Measurements from ENCODE around the gene CHRNB1. TPM values are rescaled to one million over a fixed set of nuclear protein-coding genes. Genes with fewer than 3 reads are reported as not detected.

The CHRNB1 gene
- polyA plus RNA-seq, 6 donors from 2014 or later = 12.6 to 21.6 (median 15.6) TPM

GRCh38 chr17:7423679-7424078 lies 21.2 kb upstream of the CHRNB1 start:
- H3K27ac Mint-ChIP-seq = no peak overlapping the region
- H3K27me3 Mint-ChIP-seq = peaks cover 0 to 22% (median 16%) of the 10 kb centered on the region in 3 donors
- H3K36me3 Mint-ChIP-seq = no peaks in the 10 kb centered on the region
- no peak for DNase-seq
- H3K4me1 Mint-ChIP-seq = no peaks in the 10 kb centered on the region
- H3K9me3 Mint-ChIP-seq = no peaks in the 10 kb centered on the region
- H3K4me3 Mint-ChIP-seq = no peak overlapping the region
- ATAC-seq (ENCODE audit: low read depth in 2 of 2) = no peak

DNA sequence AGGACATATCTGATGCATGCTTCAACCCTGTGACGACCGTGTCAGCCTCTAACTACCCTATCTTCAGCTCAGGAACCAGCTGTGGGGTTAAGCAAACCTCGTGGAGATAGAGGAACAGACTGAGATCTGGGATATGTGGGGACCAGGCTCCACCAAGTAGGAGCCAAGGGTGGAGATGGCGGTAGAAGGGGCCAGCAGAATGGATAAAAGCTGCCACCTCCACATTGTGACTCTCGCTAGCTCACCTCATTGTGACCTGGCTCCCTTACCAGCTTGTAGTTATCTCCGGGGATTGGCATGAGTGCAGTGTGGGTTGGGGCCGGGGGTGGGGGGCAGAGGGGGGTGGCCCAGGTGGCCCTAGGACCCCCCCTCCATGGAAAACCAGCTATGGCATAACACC lies 19.5 kb upstream of the CHRNB1 start, which contains the start of gene SPEM2:
Gene SPEM2 (plus strand): TSS at position 301 of the 400 bp plus-strand sequence. CDS start 73 bp downstream, at position 374.
- no peaks in the 10 kb centered on the region for H3K4me1 Mint-ChIP-seq
- no peaks in the 10 kb centered on the region for H3K9me3 Mint-ChIP-seq
- peak within 1 kb of the TSS in 1 of 8 donors; percentile 25 for H3K4me3 Mint-ChIP-seq
- no peaks in the 10 kb centered on the region for H3K36me3 Mint-ChIP-seq
- no peak for ATAC-seq (ENCODE audit: low read depth in 2 of 2)
- peaks cover 0 to 13% (median 8%) of the 10 kb centered on the region in 3 donors for H3K27me3 Mint-ChIP-seq
- H3K27ac Mint-ChIP-seq = no peak within 1 kb of the TSS
- DNase-seq = no peak

GRCh38 chr17:7425756-7426155 lies 19.1 kb upstream of the CHRNB1 start:
- Mint-ChIP-seq H3K9me3 (no peaks in the 10 kb centered on the region), H3K4me3 (no peak overlapping the region), H3K36me3 (no peaks in the 10 kb centered on the region), H3K4me1 (no peaks in the 10 kb centered on the region), H3K27me3 (peaks cover 0 to 13% (median 8%) of the 10 kb centered on the region in 3 donors), H3K27ac (no peak overlapping the region)
- ATAC-seq (ENCODE audit: low read depth in 2 of 2) (no peak), DNase-seq (no peak)

DNA sequence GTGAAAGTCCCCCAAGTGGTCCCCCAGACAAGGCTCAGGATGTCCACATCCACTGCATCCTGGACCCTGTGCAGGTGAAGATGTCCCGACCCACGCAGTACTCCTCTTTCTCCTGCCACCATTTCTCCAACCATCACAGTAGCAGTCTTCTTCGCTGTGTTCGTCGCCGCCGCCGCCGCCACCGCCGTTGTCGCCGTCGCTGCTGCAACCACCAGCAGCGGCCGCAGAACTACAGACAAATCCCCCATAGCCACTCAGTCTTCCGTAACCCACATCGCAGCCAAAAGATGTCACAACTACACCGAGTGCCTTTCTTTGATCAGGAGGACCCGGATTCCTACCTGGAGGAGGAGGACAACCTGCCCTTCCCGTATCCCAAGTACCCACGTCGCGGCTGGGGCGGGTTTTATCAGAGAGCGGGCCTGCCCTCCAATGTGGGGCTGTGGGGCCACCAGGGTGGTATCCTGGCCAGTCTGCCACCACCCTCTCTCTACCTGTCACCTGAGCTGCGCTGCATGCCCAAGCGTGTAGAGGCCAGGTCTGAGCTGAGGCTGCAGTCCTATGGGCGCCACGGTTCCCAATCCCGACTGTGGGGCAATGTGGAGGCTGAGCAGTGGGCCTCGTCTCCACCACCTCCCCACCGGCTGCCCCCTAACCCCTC lies 18.5 kb upstream of the CHRNB1 start:
- H3K9me3 Mint-ChIP-seq = no peaks in the 10 kb centered on the region
- no peak overlapping the region for H3K27ac Mint-ChIP-seq
- DNase-seq (no peak), ATAC-seq (ENCODE audit: low read depth in 2 of 2) (no peak)
- peaks cover 0 to 13% (median 8%) of the 10 kb centered on the region in 3 donors for H3K27me3 Mint-ChIP-seq
- H3K4me1 Mint-ChIP-seq = no peaks in the 10 kb centered on the region
- H3K4me3 Mint-ChIP-seq = no peak overlapping the region
- no peaks in the 10 kb centered on the region for H3K36me3 Mint-ChIP-seq

DNA sequence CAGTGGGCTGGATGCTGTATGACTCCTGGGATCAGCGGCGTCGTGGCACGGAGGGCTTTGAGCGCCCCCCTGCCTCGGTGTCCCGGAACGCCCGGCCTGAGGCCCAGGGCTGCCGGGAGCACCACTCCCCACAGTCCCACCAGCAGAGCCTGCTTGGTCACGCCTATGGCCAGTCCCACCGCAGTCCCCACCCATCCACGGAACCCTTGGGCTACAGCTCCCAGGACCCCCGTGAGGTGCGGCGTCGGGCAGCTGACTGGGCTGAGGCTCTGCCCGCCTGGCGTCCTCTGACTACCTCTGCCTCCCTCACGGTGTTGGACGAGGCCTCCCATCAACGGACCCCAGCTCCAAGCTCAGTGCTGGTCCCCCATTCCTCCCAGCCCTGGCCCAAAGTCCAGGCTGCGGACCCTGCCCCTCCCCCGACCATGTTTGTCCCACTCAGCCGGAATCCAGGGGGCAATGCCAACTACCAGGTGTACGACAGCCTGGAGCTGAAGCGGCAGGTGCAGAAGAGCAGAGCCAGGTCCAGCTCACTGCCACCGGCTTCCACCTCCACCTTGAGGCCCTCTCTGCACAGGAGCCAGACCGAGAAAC lies 17.9 kb upstream of the CHRNB1 start:
- no peaks in the 10 kb centered on the region for H3K4me1 Mint-ChIP-seq
- no peak overlapping the region for H3K4me3 Mint-ChIP-seq
- no peak overlapping the region for H3K27ac Mint-ChIP-seq
- H3K36me3 Mint-ChIP-seq = no peaks in the 10 kb centered on the region
- H3K9me3 Mint-ChIP-seq = no peaks in the 10 kb centered on the region
- H3K27me3 Mint-ChIP-seq = peaks cover 0 to 13% (median 8%) of the 10 kb centered on the region in 3 donors
- ATAC-seq (ENCODE audit: low read depth in 2 of 2) (no peak), DNase-seq (no peak)

DNA sequence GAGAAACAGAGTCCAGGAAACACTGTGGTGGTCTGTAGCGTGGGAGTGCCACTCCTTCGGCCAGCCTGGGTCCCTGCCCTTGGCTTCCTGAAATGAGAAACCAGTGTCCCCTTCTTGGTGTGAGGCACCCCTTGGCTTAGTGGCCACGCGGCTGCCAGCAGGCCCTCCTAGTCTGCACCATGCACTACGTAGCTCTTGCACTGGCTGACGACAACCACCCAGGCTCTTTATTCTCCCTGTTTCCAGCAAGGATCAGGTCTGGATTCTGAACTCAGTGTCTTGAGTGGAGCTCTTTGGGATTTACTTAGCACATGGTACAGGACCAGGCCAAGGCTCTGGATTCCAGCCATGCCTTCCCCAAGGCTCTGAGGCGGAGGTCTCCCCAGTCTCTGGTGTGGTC lies 17.3 kb upstream of the CHRNB1 start:
- DNase-seq (no peak), ATAC-seq (ENCODE audit: low read depth in 2 of 2) (no peak)
- Mint-ChIP-seq H3K4me1 (no peaks in the 10 kb centered on the region), H3K27ac (no peak overlapping the region), H3K27me3 (peaks cover 0 to 13% (median 8%) of the 10 kb centered on the region in 3 donors), H3K4me3 (no peak overlapping the region), H3K36me3 (no peaks in the 10 kb centered on the region), H3K9me3 (no peaks in the 10 kb centered on the region)

DNA sequence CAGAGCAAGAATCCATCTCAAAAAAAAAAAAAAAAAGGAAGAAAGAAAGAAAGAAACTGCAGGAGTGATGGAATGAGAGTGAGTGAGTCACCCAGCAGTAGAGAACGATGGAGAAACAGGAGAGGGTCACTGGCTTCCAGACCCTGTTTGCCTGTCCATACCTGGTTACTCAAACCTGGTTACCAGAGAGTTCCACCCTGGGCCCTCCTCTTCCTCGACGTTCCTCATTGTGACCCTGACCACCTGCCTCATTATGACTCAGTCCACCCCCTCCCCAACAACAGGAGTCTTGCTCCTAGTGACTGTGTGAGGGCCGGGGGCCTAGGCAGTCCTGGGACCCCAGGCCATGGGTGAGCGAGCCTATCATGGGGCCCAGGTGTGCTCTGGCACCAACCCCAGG lies 16.3 kb upstream of the CHRNB1 start, which contains the start of gene SPEM3:
Gene SPEM3 (plus strand): TSS at position 301 of the 400 bp plus-strand sequence. CDS start 46 bp downstream, at position 347.
- H3K9me3 Mint-ChIP-seq = no peaks in the 10 kb centered on the region

GRCh38 chr17:7429722-7430121 lies 15.1 kb upstream of the CHRNB1 start:
- DNase-seq = no peak
- H3K27ac Mint-ChIP-seq = peak overlapping the region in 1 of 6 donors; percentile 22
- peaks cover 0 to 10% (median 6%) of the 10 kb centered on the region in 3 donors for H3K27me3 Mint-ChIP-seq
- no peaks in the 10 kb centered on the region for H3K4me1 Mint-ChIP-seq
- ATAC-seq (ENCODE audit: low read depth in 2 of 2) = no peak
- no peaks in the 10 kb centered on the region for H3K9me3 Mint-ChIP-seq
- no peaks in the 10 kb centered on the region for H3K36me3 Mint-ChIP-seq
- H3K4me3 Mint-ChIP-seq = no peak overlapping the region

More for the DNA sequence above, 16.3 kb upstream of the CHRNB1 start, which contains the start of gene SPEM3:
- Mint-ChIP-seq H3K27ac (no peak within 1 kb of the TSS), H3K27me3 (peaks cover 0 to 13% (median 8%) of the 10 kb centered on the region in 3 donors), H3K36me3 (no peaks in the 10 kb centered on the region), H3K4me3 (no peak within 1 kb of the TSS), H3K4me1 (no peaks in the 10 kb centered on the region)
- ATAC-seq (ENCODE audit: low read depth in 2 of 2) (no peak), DNase-seq (no peak)

DNA sequence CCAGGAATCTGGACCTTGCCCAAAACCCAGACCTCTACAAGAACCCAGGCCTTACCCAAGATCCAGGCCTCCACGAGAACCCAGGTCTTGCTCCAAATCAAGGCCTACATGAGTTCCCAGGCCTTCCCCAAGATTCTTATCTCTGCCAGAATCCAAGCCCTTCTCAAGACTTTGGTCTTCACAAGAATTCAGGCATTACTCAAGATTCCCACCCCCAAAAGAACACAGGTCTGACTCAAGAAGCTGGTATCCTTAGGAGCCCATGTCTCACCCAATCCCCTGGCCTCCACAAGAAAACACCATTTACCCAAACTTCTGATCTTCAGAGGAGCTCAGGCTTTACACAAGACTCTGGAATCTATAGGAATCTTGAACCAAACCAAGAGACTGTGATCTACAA lies 13.6 kb upstream of the CHRNB1 start:
- Mint-ChIP-seq H3K4me1 (peaks cover 3 to 13% (median 11%) of the 10 kb centered on the region in 3 donors), H3K4me3 (no peak overlapping the region), H3K36me3 (no peaks in the 10 kb centered on the region), H3K27me3 (peaks cover 0 to 3% (median 0%) of the 10 kb centered on the region in 3 donors), H3K27ac (no peak overlapping the region), H3K9me3 (no peaks in the 10 kb centered on the region)
- no peak for ATAC-seq (ENCODE audit: low read depth in 2 of 2)
- no peak for DNase-seq

GRCh38 chr17:7432296-7432695 lies 12.6 kb upstream of the CHRNB1 start:
- H3K4me1 Mint-ChIP-seq = peaks cover 7 to 20% (median 18%) of the 10 kb centered on the region in 3 donors
- H3K27me3 Mint-ChIP-seq = no peaks in the 10 kb centered on the region
- H3K36me3 Mint-ChIP-seq = no peaks in the 10 kb centered on the region
- peak overlapping the region in 3 of 8 donors; percentile 16 to 55 (median 51) for H3K4me3 Mint-ChIP-seq
- DNase-seq (no peak), ATAC-seq (ENCODE audit: low read depth in 2 of 2) (no peak)
- H3K27ac Mint-ChIP-seq = no peak overlapping the region
- no peaks in the 10 kb centered on the region for H3K9me3 Mint-ChIP-seq

GRCh38 chr17:7435676-7436555 lies 8.9 kb upstream of the CHRNB1 start:
- ATAC-seq (ENCODE audit: low read depth in 2 of 2) (peak; percentile 27 to 29), DNase-seq (no peak)
- peaks cover 31 to 52% (median 50%) of the 10 kb centered on the region in 3 donors for H3K4me1 Mint-ChIP-seq
- peak overlapping the region; percentile 87 to 98 (median 98) for H3K27ac Mint-ChIP-seq
- no peaks in the 10 kb centered on the region for H3K9me3 Mint-ChIP-seq
- H3K27me3 Mint-ChIP-seq = peaks cover 12 to 30% (median 30%) of the 10 kb centered on the region in 3 donors
- H3K4me3 Mint-ChIP-seq = peak overlapping the region; percentile 87 to 99 (median 95)
- H3K36me3 Mint-ChIP-seq = peaks cover 0 to 23% of the 10 kb centered on the region in 2 donors

- H3K9me3 Mint-ChIP-seq = no peaks in the 10 kb centered on the region
These were observed 8.1 kb upstream of the CHRNB1 start for GRCh38 chr17:7436556-7437368.

More at GRCh38 chr17:7436556-7437368, 8.1 kb upstream of the CHRNB1 start:
- H3K27me3 Mint-ChIP-seq = peaks cover 20 to 38% (median 37%) of the 10 kb centered on the region in 3 donors
- DNase-seq (peak; percentile 77), ATAC-seq (ENCODE audit: low read depth in 2 of 2) (peak; percentile 54 to 62)
- H3K4me3 Mint-ChIP-seq = peak overlapping the region; percentile 87 to 99 (median 95)
- peaks cover 31 to 55% (median 52%) of the 10 kb centered on the region in 3 donors for H3K4me1 Mint-ChIP-seq
- H3K27ac Mint-ChIP-seq = peak overlapping the region; percentile 79 to 98 (median 96)
- H3K36me3 Mint-ChIP-seq = peaks cover 0 to 23% of the 10 kb centered on the region in 2 donors

All from naive B cell (primary cell).